DMS114 treated with DMSO at 0.1 percent for 48 hours (cell line): ENCODE measurements around the gene SLC12A8.

ENCODE experiments used
- DNase-seq: peaks from one replicate; lab custom pipeline; 2025; ENCODE audit not compliant: unreplicated experiment; lab: John Stamatoyannopoulos, UW

The SLC12A8 gene

GRCh38 chr3:125055913-125056745, 156.4 kb downstream of the SLC12A8 start, which contains the start of gene HEG1:
HEG1 (minus strand) TSS chr3:125055997; CDS start chr3:125055890, 107 bp downstream.
- DNase-seq: no peak

DNA sequence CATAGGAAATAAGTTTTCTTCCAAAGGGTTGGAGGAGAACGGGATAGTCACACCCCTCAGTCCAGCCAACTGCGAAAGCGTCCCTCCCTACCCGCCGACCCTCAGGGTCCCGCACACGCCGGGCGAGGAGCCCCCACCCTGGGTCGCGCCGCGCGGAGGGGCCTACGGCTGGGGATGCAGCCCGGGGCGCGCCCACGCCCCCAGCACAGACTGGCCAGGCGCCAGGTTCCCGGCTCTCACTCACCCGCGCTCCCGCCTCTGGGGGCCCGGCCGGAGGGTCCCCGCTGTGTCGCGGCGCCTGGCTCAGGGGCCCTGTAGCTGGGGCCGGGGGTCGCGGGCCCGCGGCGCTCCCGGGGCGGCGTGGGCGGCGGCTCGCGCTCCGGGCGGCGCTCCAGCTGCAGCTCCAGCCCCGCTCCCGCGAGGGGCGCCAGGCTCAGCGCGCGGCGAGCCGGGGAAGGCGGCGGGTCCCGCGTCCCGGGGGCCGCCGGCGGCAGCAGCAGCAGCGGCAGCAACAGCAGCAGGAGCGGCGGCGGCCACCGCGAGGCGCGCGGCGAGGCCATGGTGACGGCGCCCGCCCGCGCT, 157.1 kb downstream of the SLC12A8 start:
- DNase-seq: no peak

GRCh38 chr3:125054449-125055329, 157.9 kb downstream of the SLC12A8 start:
- DNase-seq: peak; percentile 23

GRCh38 chr3:125054062-125054448, 158.5 kb downstream of the SLC12A8 start:
- DNase-seq: no peak

- no peak for DNase-seq
Measured at GRCh38 chr3:125053304-125053699, 159.2 kb downstream of the SLC12A8 start.

GRCh38 chr3:125052624-125053303, 159.8 kb downstream of the SLC12A8 start:
- no peak for DNase-seq

GRCh38 chr3:125051715-125052581, 160.6 kb downstream of the SLC12A8 start:
- DNase-seq: no peak

- DNase-seq: no peak
Measured at GRCh38 chr3:125051205-125051604, 161.3 kb downstream of the SLC12A8 start.

- DNase-seq: no peak
Measured at GRCh38 chr3:125050488-125051090, 162.0 kb downstream of the SLC12A8 start.

- no peak for DNase-seq
Measured at GRCh38 chr3:125048282-125048681, 164.3 kb downstream of the SLC12A8 start.

- DNase-seq: no peak
Measured at GRCh38 chr3:125045965-125046364, 166.6 kb downstream of the SLC12A8 start.

GRCh38 chr3:125045194-125045593, 167.4 kb downstream of the SLC12A8 start:
- DNase-seq: no peak

DNA sequence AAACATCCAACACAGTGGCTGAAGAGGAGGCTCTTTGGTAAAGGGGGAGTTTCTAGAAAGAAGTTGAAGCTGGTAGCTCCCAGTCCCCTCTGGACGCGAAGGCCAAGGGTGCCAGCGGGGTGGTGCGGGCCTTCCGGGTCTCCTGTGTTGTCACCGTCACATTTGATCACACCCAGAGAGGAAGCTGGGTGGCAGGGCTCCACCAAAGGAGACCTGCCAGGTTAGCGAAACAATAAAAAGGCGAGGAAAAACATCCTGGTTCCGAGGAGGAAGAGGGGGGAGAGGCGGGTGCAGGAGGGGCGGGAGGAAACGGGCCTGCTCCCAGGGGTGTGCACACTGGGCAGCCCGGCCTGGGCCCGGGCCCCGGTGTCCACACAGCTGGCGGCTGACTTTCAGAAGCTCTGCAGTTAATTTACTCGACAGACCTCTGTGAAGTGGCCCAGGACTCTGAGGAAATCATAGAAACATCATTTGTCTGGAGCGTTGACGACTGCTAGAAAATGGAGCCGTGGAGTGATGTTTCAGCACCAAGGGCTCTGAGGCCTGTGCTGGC, 168.9 kb downstream of the SLC12A8 start:
- no peak for DNase-seq

DNA sequence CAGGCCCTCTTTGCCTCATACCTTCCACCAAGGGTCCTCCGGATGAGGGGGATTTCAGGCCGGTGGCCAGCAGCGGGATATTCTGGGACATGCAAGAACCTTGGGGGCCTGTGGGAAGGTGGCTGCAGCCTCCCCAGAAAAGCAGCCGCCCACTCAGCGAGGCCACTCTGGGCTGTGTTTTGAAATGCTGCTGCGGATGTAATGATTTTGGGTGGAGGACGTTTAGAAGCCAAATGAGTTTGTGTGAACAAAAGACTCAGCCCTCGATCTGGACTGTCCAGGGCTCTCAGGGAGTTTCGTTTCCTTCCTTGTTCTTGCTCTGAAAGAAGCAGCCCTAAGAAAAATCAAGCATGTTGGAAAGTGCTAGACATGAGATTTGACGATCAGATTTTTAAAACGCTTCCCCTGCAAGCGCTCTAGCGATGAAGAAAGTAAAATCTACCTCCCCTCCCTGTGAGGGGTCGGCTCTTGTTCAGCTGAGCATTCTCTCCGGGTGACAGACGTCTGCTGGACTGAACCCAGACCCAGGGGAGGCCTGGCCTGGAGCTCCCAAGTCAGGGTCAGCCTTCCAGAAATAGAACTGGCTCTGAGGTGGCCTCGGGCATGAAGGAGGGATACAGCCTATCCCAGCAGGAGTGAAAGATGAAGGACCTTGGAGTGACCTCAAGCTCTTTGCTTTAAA, 169.7 kb downstream of the SLC12A8 start:
- DNase-seq: no peak

GRCh38 chr3:125039131-125040100, 173.1 kb downstream of the SLC12A8 start:
- DNase-seq: no peak

GRCh38 chr3:125037498-125038150, 174.9 kb downstream of the SLC12A8 start:
- DNase-seq: no peak

DNA sequence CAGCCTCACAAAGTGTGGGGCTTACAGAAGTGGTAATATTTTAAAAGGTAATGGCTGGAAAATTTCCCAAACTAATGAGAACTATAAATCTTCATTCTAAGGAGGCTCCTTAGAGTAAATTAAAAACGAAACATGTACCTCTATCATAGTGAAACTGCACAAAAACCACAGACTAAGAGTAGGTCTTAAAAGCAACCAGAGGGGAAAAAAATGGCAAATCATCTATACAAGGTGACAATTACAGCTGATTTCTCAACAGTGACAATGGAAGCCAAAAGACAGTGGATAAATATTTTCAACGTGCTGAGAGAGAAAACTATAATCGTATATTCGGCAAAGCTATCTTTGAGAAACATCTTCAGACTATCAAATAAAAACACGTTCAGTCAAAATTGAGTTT, 177.3 kb downstream of the SLC12A8 start:
- no peak for DNase-seq
